H1 (cell line): ENCODE results near the gene RBL1. TPM values are rescaled to one million over a fixed set of nuclear protein-coding genes. Genes with fewer than 3 reads are reported as not detected.

ENCODE experiments used
- polyA plus RNA-seq, 7 experiments: library from polyadenylated mRNA; depleted of rRNA in 3 of 7; stranded (reverse) in 5 of 7; unstranded in 2 of 7; fragments of >200 nt in 5 of 7; fragments of 200-250 nt in 2 of 7; gene quantifications; 1 replicate in 5 of 7; 2 replicates in 1 of 7; 4 replicates in 1 of 7; pipeline versions ENCODE4 v1.2.1 to v1.2.3, GENCODE V29; 2011 to 2013; ENCODE audit warnings: missing spikeins in 2 of 7, mixed read lengths in 2 of 7
- total RNA-seq: library from RNA; stranded (reverse); fragmentation: NEBNext Ultra II Directional; extraction: Animal tissue kit (Norgen Biotek cat#: 25700); gene quantifications from 2 replicates; pipeline ENCODE4 v1.2.1, GENCODE V29; 2021
- TF ChIP-seq, protein P1 (sequence below): IDR thresholded peaks from 2 replicates; pipeline ENCODE4 v1.6.1; 2012; ENCODE audit warnings: low read length, inconsistent platforms

Gene RBL1
- total and polyA plus RNA-seq, 2 of the 8 experiments (the other 6 are each of a cell fraction or from before 2014, with no cell fraction given) = 3.2 to 12.3 TPM

DNA sequence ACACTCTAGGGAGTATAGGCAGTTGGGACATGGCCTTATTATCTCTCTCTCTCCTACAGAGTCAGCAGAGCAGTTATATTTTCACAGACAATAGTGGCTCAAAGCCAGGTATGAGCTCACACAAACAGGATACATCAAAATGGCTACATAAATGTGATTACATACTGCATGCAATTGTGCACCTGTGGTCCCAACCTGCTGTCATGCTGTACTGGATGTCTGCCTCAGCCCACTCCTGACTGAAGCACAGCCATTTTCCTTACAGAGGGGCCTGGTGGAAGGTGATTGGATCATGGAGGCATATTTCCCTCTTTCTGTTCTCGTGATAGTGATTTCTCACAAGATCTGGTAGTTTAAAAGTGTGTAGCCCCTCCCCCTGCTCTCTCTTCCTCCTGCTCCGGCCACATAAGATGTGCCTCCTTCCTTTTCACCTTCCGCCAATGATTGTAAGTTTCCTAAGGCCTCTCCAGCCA lies 107.3 kb downstream of the RBL1 start (continued):
- TF ChIP-seq, protein P1, sequence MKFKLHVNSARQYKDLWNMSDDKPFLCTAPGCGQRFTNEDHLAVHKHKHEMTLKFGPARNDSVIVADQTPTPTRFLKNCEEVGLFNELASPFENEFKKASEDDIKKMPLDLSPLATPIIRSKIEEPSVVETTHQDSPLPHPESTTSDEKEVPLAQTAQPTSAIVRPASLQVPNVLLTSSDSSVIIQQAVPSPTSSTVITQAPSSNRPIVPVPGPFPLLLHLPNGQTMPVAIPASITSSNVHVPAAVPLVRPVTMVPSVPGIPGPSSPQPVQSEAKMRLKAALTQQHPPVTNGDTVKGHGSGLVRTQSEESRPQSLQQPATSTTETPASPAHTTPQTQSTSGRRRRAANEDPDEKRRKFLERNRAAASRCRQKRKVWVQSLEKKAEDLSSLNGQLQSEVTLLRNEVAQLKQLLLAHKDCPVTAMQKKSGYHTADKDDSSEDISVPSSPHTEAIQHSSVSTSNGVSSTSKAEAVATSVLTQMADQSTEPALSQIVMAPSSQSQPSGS = no peak
